Hepatocyte (in vitro differentiated cells): ENCODE data around the gene ABCA1. TPM values are rescaled to one million over a fixed set of nuclear protein-coding genes. Genes with fewer than 3 reads are reported as not detected.

Source experiments
- DNase-seq: peaks from one replicate; pipeline ENCODE4 v3.0.0-alpha.2; 2016; ENCODE audit warnings: low spot score
- H2AFZ ChIP-seq: fragments of 200-600 bp; sonication (generic); 2 replicates; pipeline ENCODE4 v1.6.0; 2016; ENCODE audit warnings: antibody characterized with exemption, mild to moderate bottlenecking
- H3K27ac ChIP-seq: fragments of 200-600 bp; sonication (generic); 2 replicates; pipeline ENCODE4 v1.5.1; 2016; ENCODE audit warnings: mild to moderate bottlenecking
- H3K27me3 ChIP-seq: fragments of 200-600 bp; sonication (generic); 2 replicates; pipeline ENCODE4 v1.6.1; 2016
- H3K36me3 ChIP-seq: fragments of 200-600 bp; sonication (generic); replicated peaks from 2 replicates; pipeline ENCODE4 v1.5.1; 2016; ENCODE audit warnings: low read depth; ENCODE audit not compliant: insufficient read depth
- H3K4me1 ChIP-seq: fragments of 200-600 bp; sonication (generic); 2 replicates; pipeline ENCODE4 v1.5.1; 2016; ENCODE audit warnings: mild to moderate bottlenecking, moderate library complexity; ENCODE audit not compliant: insufficient read depth
- H3K4me2 ChIP-seq: fragments of 200-600 bp; sonication (generic); 2 replicates; pipeline ENCODE4 v1.6.0; 2016
- H3K4me3 ChIP-seq: fragments of 200-600 bp; sonication (generic); 2 replicates; pipeline ENCODE4 v1.5.1; 2016; ENCODE audit warnings: mild to moderate bottlenecking
- H3K79me2 ChIP-seq: fragments of 200-600 bp; sonication (generic); 2 replicates; pipeline ENCODE4 v1.6.0; 2017; ENCODE audit warnings: mild to moderate bottlenecking
- H3K9me2 ChIP-seq: fragments of 200-600 bp; sonication (generic); replicated peaks from 2 replicates; pipeline ENCODE4 v1.6.0; 2017; ENCODE audit warnings: mild to moderate bottlenecking; ENCODE audit not compliant: insufficient read depth
- H3K9me3 ChIP-seq: fragments of 200-600 bp; sonication (generic); 2 replicates; pipeline ENCODE4 v1.5.1; 2016; ENCODE audit warnings: low read depth, mild to moderate bottlenecking
- H4K20me1 ChIP-seq: fragments of 200-600 bp; sonication (generic); 2 replicates; pipeline ENCODE4 v1.6.0; 2016; ENCODE audit warnings: mild to moderate bottlenecking; ENCODE audit not compliant: insufficient read depth, poor library complexity, severe bottlenecking
- CTCF ChIP-seq: fragments of 200-600 bp; sonication (generic); IDR thresholded peaks from 2 replicates; pipeline ENCODE4 v1.5.1; 2016; ENCODE audit warnings: antibody characterized with exemption, mild to moderate bottlenecking; ENCODE audit not compliant: poor library complexity
- EZH2 ChIP-seq: fragments of 200-600 bp; sonication (generic); IDR thresholded peaks from 2 replicates; pipeline ENCODE4 v1.6.1; 2016; ENCODE audit warnings: antibody characterized with exemption, mild to moderate bottlenecking, borderline replicate concordance
- EZH2phosphoT487 ChIP-seq: fragments of 200-600 bp; sonication (generic); IDR thresholded peaks from one replicate; pipeline ENCODE4 v1.6.1; 2018; ENCODE audit warnings: antibody characterized with exemption, mild to moderate bottlenecking, low read depth, moderate library complexity; ENCODE audit not compliant: unreplicated experiment, severe bottlenecking
- WGBS: methylation state at CpG from one replicate; pipeline ENCODE4 v1.1.6; 2016; ENCODE audit warnings: low lambda C conversion rate; ENCODE audit errors: missing lambda C conversion rate; 5-methylcytosine and 5-hydroxymethylcytosine counted together
- polyA plus RNA-seq: library from polyadenylated mRNA; unstranded; fragments of >200 nt; fragmentation: Nextera tagmentation; extraction: Ambion mirVana; gene quantifications from 2 replicates; pipeline ENCODE4 v1.2.1, GENCODE V29; 2016
- total RNA-seq: library from RNA; depleted of rRNA; stranded (reverse); fragments of >200 nt; gene quantifications from 2 replicates; pipeline ENCODE4 v1.2.3, GENCODE V29; 2014

ABCA1 gene
- total and polyA plus RNA-seq, 2 experiments from 2014 or later: 14.5 to 87.4 TPM

- no peaks in the 10 kb centered on the region for H3K36me3 ChIP-seq
- 83% methylated on average over 2 of the region's 2 CpGs for WGBS
- H4K20me1 ChIP-seq: peaks cover 9% of the 10 kb centered on the region
- no peak for DNase-seq
- H3K9me2 ChIP-seq: no peaks in the 10 kb centered on the region
- no peaks in the 10 kb centered on the region for H3K27me3 ChIP-seq
- H3K4me1 ChIP-seq: peaks cover 35% of the 10 kb centered on the region
- H3K4me2 ChIP-seq: no peak overlapping the region
- H3K79me2 ChIP-seq: peaks cover 20% of the 10 kb centered on the region
- H3K27ac ChIP-seq: no peak overlapping the region
- no peaks in the 10 kb centered on the region for H3K9me3 ChIP-seq
- H3K4me3 ChIP-seq: no peak overlapping the region
- TF ChIP-seq EZH2 (no peak), EZH2phosphoT487 (no peak), CTCF (no peak)
- no peak overlapping the region for H2AFZ ChIP-seq
These were observed 66.6 kb downstream of the ABCA1 start for GRCh38 chr9:104861397-104861796.

- TF ChIP-seq EZH2 (no peak), CTCF (no peak), EZH2phosphoT487 (no peak)
- no peak overlapping the region for H3K27ac ChIP-seq
- no peak for DNase-seq
- H3K79me2 ChIP-seq: peaks cover 17% of the 10 kb centered on the region
- H3K4me2 ChIP-seq: no peak overlapping the region
- 63% methylated on average over 2 of the region's 2 CpGs for WGBS
- H3K9me3 ChIP-seq: no peaks in the 10 kb centered on the region
- no peaks in the 10 kb centered on the region for H3K36me3 ChIP-seq
- no peak overlapping the region for H3K4me3 ChIP-seq
- H4K20me1 ChIP-seq: peaks cover 9% of the 10 kb centered on the region
- peaks cover 42% of the 10 kb centered on the region for H3K4me1 ChIP-seq
- no peaks in the 10 kb centered on the region for H3K27me3 ChIP-seq
- no peak overlapping the region for H2AFZ ChIP-seq
- H3K9me2 ChIP-seq: no peaks in the 10 kb centered on the region
These were observed 67.7 kb downstream of the ABCA1 start for GRCh38 chr9:104860263-104860662.

- TF ChIP-seq EZH2phosphoT487 (no peak), CTCF (no peak), EZH2 (no peak)
- Histone ChIP-seq H3K36me3 (no peaks in the 10 kb centered on the region), H3K4me1 (peaks cover 30% of the 10 kb centered on the region), H3K9me3 (no peaks in the 10 kb centered on the region), H3K27me3 (no peaks in the 10 kb centered on the region), H3K4me2 (no peak overlapping the region), H4K20me1 (peaks cover 9% of the 10 kb centered on the region), H3K79me2 (peaks cover 29% of the 10 kb centered on the region), H3K4me3 (no peak overlapping the region), H3K9me2 (no peaks in the 10 kb centered on the region), H3K27ac (peak overlapping the region; percentile 35), H2AFZ (no peak overlapping the region)
- no peak for DNase-seq
- 50% methylated on average over 1 of the region's 1 CpG for WGBS
These were observed 69.1 kb downstream of the ABCA1 start for GRCh38 chr9:104858846-104859245.

- H3K9me3 ChIP-seq: no peaks in the 10 kb centered on the region
- TF ChIP-seq EZH2phosphoT487 (no peak), CTCF (no peak), EZH2 (no peak)
- H3K4me1 ChIP-seq: peaks cover 26% of the 10 kb centered on the region
- no peak for DNase-seq
- WGBS: 89% methylated on average over 4 of the region's 4 CpGs
- H2AFZ ChIP-seq: no peak overlapping the region
- H4K20me1 ChIP-seq: peaks cover 9% of the 10 kb centered on the region
- H3K27me3 ChIP-seq: no peaks in the 10 kb centered on the region
- no peaks in the 10 kb centered on the region for H3K9me2 ChIP-seq
- peaks cover 31% of the 10 kb centered on the region for H3K79me2 ChIP-seq
- H3K4me3 ChIP-seq: no peak overlapping the region
- no peak overlapping the region for H3K4me2 ChIP-seq
- no peaks in the 10 kb centered on the region for H3K36me3 ChIP-seq
- no peak overlapping the region for H3K27ac ChIP-seq
These were observed 69.7 kb downstream of the ABCA1 start for GRCh38 chr9:104858271-104858670.
